ENCODE results near the gene TRAPPC3L.

The TRAPPC3L gene

DNA sequence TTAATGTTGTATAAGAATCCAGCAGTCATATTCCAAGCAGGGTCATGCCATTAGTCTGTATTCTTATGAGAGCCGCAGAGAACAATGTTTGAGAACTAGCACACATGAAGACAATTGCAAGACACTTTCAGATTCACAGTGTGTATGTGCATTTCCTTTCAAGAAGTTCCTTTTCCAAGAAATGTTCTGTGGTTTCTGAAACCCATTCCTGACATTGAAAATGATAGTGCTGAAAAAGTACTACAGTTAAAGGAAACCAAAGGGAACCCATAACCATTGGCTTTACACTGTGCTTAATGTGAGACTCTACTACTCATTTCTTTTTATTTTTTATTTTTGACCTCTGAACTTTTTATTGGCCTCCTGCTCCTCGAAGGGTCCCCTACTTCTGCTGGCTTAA is 88.6 kb downstream of the TRAPPC3L start:
- no peak overlapping the region for H3K27ac ChIP-seq
- TF ChIP-seq, protein P1, sequence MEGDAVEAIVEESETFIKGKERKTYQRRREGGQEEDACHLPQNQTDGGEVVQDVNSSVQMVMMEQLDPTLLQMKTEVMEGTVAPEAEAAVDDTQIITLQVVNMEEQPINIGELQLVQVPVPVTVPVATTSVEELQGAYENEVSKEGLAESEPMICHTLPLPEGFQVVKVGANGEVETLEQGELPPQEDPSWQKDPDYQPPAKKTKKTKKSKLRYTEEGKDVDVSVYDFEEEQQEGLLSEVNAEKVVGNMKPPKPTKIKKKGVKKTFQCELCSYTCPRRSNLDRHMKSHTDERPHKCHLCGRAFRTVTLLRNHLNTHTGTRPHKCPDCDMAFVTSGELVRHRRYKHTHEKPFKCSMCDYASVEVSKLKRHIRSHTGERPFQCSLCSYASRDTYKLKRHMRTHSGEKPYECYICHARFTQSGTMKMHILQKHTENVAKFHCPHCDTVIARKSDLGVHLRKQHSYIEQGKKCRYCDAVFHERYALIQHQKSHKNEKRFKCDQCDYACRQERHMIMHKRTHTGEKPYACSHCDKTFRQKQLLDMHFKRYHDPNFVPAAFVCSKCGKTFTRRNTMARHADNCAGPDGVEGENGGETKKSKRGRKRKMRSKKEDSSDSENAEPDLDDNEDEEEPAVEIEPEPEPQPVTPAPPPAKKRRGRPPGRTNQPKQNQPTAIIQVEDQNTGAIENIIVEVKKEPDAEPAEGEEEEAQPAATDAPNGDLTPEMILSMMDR (IDR thresholded peaks at IDR 0.05), result no peak
- no peak for TF ChIP-seq ZFX (IDR thresholded peaks at IDR 0.05; ENCODE audit: borderline replicate concordance)

DNA sequence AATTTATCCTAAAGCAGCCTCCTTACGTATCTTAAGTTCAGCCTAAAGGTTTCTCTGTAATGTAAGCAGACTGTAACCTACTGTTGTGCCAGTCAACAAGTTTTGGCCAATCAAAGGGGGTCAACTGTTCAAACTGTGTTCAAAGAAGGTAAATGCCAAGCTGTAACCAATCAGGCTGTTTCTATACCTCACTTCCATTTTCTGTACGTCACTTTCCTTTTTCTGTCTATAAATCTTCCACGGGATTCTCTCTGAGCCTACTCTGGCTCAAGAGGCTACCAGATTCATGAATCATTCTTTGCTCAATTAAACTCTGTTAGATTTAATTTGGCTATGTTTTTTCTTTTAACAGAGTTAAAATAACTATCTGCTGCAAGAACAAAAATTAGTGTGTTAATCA is 89.4 kb downstream of the TRAPPC3L start:
- no peak for TF ChIP-seq ZFX (IDR thresholded peaks at IDR 0.05; ENCODE audit: borderline replicate concordance)
- TF ChIP-seq, protein P1 (IDR thresholded peaks at IDR 0.05), result no peak

DNA sequence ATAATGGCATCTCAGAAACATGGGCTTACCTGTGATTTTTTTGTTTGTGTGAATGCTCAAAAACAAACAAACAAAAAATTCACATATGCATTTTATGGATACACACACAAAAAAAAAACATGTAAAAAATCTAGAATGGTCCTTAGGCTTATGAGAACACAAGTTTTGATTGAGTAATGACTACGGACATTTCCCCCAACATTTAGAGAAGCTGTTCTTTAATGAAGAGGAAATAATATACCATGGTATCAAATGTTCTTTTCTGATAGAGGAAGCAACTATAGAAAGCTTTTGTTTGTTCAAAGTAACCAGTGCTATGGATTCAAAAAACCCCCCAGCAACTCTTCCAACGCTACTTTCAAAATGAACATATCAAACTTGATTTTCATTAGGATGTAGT is 93.0 kb downstream of the TRAPPC3L start:
- H3K27ac ChIP-seq, result no peak overlapping the region
- no peak for TF ChIP-seq ZFX (IDR thresholded peaks at IDR 0.05; ENCODE audit: borderline replicate concordance)
- TF ChIP-seq, protein P1 (IDR thresholded peaks at IDR 0.05), result no peak

More for the DNA sequence above, 89.4 kb downstream of the TRAPPC3L start:
- no peak overlapping the region for H3K27ac ChIP-seq

DNA sequence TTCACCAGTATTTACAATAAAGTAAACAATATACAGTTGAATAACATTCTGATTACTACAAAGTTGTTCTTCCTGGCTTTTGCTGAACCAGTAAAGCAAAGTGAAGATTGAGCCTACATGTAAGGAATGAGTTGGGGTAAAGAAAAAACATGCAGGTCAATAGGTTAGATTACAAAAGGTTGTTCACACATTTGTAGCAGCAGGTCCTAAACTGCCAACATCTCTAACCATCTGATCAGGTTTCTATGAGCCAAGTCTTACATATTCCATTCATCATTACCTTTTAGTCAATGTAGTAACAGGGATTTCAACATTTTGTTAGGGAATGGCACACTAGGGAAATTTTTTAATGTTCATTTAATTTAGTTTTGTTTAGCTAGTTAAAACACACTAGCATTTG is 93.6 kb downstream of the TRAPPC3L start:
- no peak for TF ChIP-seq ZFX (IDR thresholded peaks at IDR 0.05; ENCODE audit: borderline replicate concordance)
- TF ChIP-seq, protein P1 (IDR thresholded peaks at IDR 0.05), result no peak
- H3K27ac ChIP-seq, result no peak overlapping the region

DNA sequence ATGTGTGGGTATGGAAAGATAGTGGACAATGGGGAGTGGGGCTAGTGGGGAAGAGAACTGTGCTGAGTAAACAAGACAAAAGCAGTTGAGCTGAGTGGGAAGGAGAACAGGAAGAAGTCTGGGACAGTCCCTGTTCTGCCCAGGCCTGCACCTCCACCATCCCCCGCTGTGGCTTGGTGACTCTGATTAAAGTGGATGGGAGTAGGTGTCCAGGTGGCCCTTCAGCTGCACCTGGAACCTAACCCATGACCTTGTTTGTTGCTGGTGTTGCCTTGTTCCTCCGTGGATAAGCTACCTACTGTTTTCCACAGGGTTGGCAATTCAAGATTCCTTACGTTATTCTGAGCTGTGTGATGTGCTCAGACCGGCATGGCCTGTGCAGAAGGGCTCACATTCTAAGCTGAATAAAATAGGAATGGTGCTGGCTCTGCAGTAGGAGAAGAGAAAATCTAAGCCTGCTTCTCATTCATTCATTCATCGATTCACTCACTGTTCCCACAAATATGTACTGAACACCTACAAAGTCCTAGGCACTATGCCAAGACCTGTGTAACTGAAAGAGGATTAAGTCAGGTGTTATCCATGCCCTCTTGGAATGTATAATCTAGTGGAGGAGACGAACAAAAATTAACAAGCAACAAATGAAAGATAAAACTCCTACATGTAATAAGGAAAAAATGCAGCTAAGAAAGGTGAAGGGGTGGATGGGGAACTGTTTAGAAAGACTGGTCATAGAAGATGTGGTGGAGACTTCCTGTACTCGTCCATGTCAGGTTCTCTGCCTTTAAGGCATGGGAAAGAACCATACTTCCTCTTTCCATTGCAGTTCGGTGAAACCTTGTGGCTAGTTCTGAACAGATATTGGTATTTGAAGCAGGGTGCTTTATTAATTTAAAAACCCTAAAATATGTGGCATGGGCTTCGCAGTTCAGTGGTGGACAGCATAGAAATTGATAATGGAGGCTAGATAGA is 94.4 kb downstream of the TRAPPC3L start:
- no peak overlapping the region for H3K27ac ChIP-seq
- TF ChIP-seq, protein P1 (IDR thresholded peaks at IDR 0.05), result no peak
- TF ChIP-seq ZFX (IDR thresholded peaks at IDR 0.05; ENCODE audit: borderline replicate concordance), result no peak

DNA sequence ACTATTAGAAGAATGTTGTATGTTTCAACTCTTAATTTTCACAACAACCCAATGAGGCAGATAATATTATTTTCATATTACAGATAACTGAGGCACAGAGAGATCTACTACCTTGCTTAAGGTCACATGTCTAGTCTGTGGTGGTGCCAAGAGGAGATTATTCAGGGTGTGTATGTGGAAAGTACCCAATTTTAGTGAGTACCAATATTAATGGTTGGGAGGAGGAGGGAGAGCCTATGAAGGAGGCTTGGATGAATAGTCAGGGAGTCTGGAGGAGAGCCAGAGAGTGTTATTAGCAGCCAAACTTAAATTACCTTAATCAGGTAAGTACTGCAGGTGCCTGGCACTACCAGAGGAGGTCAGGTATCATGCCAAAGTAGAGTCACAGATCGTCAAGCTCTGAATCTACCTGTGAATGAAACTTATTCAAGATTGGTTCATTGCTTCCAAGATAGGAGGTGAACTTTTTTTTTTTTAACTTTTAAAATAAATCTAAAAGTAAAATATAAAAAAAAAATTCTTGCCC is 95.2 kb downstream of the TRAPPC3L start:
- TF ChIP-seq, protein P1 (IDR thresholded peaks at IDR 0.05), result no peak
- no peak for TF ChIP-seq ZFX (IDR thresholded peaks at IDR 0.05; ENCODE audit: borderline replicate concordance)
- H3K27ac ChIP-seq, result no peak overlapping the region

DNA sequence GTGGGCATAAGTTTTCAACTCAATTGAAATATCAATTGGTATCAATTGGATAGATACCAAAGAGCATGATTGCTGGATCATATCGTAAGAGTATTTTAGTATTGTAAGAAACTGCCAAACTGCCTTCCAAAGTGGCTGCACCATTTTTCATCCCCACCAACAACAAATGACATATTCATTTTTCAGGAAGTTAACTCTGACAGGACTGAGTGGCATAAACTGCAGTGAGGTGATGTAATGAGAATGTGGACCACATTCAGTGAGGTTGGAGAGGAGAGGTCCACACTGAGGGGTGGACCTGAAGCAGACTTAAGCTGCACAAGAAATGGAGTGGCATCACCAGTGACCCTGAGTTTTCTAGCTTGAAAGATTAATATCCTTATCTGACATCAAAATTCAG is 95.9 kb downstream of the TRAPPC3L start:
- TF ChIP-seq, protein P1 (IDR thresholded peaks at IDR 0.05), result no peak
- no peak for TF ChIP-seq ZFX (IDR thresholded peaks at IDR 0.05; ENCODE audit: borderline replicate concordance)
- no peak overlapping the region for H3K27ac ChIP-seq
